HG03045 (cell line): ENCODE measurements around the gene ADARB2.
"Not testable (repeated sequence)": the region's sequence is repeated elsewhere in the genome, so short reads cannot be mapped to it uniquely, and the experiment has no call there.

Experiments used
- ATAC-seq: cut with Tn5 transposase; IDR thresholded peaks from one replicate; pipeline ENCODE4 v1.9.1; 2021; ENCODE audit warnings: mild to moderate bottlenecking, moderate library complexity; ENCODE audit not compliant: unreplicated experiment

Gene ADARB2

GRCh38 chr10:1402016-1402770 is 335.1 kb downstream of the ADARB2 start:
- no peak for ATAC-seq

DNA sequence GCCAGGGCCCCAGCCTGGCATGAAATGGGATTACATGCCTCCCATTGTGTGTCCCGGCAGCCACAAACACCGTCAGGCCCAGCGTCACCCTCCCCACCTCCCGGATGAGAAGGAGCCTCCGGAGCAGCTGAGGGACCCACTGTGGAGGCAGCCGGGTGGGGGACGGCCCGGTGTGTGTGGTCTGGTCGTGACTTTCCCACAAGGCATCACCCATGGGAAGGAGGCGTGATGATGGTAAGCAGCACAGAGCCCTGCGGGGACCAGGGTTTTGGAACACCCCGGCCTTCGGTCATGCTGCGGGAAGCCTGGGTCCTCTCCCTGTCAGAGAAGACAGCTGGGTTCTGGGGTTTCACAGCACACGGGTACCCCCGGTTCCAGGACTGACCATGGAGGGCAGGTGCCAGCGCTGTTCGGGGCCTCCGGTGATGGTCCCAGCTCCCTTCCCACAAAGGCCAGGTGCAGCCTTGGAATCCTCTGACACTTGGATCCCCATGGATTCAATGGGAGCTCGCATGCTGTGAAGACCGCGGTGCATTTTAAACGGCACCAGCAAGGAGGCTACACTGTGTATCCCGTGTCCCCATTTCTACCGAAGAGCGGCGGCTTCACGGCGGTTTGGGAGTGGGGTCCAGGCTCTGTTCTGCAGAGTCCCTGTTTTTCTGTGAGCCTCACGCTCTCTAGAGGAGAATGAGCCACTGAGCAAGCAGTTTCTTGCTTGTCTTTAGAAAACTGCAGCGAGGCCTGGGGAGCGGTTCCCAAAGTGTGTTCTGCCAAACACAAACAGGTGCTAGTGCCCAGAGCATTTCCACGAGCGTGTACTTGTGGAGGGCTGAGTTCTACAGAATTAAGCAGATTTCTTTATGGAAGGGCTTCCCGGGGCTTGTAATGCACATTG is 336.0 kb downstream of the ADARB2 start:
- ATAC-seq, result no peak

DNA sequence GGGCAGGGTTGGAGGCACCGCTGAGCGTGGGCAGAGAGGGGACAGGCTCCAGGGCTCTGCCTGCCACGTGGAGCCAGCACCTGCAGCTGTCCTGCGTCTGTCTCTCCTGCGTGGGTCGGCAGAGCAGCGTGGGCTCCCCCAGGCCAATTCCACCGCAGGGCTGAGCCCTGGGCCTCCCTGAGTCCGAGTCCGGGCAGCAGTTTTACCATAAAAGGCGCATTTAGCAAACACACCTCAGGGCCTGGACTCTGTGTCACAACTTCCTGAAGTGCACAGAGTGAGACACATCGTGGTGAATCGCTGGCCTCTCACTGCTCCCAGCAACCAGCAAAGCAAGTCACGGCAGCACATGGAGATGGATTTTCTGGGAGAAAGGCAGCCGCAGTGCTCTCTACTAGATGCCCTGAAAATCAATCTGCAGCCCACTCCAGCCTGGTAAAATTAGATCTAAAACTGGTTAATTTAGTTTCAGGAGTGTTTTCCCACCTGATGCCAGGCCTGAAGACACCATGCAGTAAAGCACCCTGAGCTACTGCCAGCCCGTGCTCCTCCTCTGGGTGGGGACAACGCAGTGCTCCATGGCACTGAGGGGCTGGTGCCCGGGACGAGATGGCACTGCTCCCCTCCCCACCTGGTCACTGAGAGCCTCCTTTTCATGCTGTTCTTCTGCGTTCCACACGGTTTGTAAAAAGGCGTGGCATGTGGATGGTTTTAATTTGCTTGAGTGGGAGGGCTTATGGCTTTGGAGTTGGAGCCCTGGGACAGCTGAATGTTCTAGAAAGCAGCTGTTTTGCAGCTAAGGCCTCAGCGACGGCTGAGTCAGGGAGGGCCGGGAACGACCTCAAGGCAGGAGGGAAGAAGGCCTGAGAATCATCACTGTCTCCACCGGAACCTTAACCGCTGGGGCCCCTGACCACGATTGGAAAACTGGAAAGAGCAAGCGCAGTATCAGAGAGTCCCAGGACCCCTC is 336.9 kb downstream of the ADARB2 start:
- no peak for ATAC-seq

GRCh38 chr10:1399431-1400100 is 337.8 kb downstream of the ADARB2 start:
- no peak for ATAC-seq

DNA sequence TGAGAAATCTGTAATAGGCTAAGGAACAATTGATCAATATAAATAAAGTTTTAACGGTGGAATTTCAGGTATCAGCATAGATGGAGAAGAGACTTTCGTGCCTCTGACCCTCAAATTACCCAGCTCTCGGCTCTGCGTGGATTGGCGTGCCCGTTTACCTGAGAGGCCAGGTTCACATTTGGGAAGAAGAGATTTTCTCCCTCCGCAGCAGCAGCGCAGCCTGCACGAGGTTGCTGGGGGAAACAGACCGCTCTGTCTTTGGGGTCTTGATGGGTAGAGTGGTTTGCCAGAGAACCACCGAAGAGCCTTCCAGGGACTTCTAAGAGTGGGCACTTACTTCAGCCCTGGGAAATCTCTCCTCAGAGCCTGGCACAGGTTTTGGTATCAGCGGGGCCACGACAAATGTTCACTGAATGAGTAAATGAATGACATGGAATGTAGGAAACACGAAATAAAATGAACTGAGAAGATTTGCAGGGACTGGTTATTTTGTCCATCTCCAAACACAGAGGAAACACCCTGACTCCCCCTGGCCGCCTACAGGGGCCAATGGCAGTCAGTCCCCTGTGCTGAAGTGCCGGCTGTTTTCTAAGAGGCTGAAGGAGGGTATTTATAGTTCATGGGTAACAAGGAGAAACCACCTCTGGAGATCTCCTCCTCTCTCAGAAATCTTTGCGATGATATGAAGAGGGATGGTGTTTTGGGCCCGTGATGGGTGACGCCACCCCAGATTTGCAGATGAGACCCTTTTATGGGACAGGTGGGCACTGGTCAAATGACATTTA is 338.5 kb downstream of the ADARB2 start:
- no peak for ATAC-seq

DNA sequence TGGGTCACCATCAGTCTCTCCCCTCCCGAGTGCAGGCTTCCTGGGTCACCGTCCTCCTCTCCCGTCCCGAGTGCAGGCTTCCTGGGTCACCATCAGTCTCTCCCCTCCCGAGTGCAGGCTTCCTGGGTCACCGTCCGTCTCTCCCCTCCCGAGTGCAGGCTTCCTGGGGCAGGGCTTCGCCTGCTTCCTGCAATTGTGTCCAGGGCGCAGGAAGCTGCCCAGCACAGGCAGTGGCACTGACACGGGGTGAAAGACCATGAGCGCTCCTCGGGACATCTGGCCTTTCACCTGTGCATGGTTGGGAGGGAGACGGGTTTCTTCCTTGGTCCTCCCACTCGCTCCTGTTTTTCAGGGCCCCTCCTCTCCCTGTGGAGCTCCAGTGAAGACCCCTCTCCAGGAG is 339.2 kb downstream of the ADARB2 start:
- not testable (repeated sequence) for ATAC-seq

DNA sequence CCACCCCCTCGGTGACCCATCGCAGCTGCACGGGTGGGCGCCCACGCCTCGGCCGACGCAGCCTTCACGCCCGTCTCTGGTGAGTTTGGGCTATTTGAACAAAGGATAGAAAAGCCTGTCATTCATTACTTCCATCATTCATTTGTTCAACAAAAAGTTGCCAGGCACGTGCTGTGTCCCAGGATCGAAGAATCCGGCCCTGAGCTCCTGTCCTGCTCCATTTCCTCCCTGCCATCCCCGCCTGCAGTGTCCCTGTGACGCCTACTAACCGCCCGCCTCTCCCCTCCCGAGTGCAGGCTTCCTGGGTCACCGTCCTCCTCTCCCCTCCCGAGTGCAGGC is 341.1 kb downstream of the ADARB2 start:
- ATAC-seq, result no peak

- no peak for ATAC-seq
Measured at GRCh38 chr10:1395481-1396296, 341.6 kb downstream of the ADARB2 start.

DNA sequence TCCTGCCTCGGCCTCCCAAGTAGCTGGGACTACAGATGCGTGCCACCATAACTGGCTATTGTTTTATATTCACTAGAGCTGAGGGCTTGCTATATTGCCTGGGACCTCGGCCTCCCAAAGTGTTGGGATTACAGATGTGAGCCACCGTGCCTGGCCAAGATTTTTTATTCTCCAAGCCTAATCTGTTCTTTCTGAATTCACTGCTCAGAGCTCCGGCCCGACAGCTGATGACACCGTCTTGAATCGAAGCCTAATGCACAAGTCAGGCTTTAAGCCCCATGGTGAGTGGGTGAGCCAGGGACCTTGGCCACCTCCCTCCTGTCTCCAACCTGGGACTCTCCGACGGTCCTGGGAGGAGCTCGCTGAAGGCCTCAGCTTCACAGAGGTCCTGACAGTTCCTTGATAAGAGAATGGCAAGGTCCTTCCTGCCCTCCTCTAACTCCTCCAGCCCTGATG is 342.3 kb downstream of the ADARB2 start:
- no peak for ATAC-seq

DNA sequence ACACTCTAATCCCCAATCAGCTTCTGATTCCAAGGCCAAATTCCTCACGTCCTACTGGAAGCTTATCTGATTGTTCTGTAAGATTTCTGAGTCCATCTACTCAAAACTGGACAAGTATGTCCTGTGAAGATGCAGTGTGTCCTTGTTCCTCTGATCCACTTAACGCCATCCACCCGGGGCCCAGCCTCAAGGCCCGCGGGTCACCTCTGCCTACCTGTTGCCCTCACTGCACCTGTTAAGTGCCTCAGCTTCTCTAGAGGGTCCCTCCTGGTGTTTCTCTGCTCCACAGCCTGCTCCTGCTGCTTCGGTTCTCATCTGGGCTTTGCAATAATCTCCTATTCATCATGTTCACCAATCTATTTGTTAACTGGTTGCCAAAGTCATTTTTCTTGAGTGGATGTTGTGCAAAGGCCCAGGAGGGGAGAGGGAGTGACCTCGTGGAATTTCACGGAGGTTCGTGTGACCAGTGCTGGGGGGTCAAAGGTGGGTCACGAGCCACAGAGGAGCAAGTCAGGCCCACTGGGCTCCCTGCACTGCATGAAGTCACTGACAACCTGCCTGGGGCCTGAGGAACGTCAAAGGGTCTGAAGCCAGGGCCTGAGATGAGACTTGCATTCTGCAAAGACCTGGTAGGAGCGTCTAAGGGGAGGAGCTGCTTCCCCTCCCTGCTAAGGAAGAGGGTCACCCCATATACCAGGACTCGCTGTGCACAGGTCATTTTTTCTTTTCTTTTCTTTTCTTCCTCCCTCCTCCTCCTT is 343.0 kb downstream of the ADARB2 start:
- no peak for ATAC-seq

- no peak for ATAC-seq
Measured at GRCh38 chr10:1393481-1393880, 343.8 kb downstream of the ADARB2 start.

- no peak for ATAC-seq
Measured at GRCh38 chr10:1392127-1392526, 345.2 kb downstream of the ADARB2 start.

DNA sequence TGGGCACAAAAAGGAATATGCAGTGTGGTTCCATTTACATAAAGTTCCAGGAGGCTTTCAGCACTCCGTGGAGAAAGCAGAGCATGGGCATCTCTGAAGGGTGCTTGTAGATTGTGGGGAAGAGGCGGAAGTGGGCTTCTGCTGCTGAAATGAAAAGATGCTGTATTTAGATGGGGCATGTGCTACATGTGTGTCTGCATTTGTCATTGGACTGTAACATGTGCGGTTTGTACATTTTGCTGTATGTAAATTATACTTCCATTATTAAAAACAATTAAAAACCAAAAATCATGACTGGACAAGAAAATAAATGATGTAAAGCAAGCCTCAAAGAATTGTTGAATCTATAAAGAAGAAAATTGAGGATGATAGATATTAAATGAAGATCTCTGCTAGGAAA is 347.1 kb downstream of the ADARB2 start:
- no peak for ATAC-seq

DNA sequence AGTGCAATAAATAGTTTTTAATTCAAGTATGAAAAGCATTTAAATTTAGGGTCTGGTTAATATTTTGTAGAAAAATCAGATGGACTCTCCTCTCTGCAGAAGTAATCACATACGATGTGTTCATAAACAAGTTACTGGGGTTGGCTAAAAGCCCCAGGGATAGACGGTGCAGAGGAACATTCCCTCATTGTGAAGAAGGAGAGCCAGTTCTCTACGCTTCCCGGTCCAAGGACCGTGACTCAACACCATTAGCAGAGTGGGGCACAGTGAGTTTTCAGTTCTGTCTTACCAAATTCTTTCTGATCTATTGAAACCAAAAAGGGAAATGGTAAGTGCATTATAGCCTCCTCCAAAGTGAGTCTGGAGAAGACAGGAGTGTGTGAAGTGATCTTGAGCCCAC is 353.3 kb downstream of the ADARB2 start:
- no peak for ATAC-seq

GRCh38 chr10:1382711-1383110 is 354.6 kb downstream of the ADARB2 start:
- ATAC-seq, result no peak

DNA sequence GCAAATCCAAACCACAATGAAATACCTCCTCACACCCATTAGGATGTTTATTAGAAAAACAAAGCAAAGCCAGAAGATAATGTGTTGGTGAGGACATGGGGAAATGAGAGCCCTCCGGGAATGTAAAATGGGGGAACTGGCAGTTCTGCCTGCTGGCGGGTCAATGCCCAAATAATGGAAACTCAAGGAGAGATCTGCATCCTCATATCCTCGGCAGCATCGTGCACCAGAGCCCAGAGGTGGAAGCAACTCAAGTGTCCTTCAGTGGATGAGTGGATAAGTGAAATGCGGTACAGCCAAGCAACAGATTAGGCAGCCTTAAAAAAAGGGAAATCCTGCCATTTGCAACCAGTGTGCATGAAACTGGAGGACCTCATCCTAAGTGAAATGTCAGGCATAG is 356.0 kb downstream of the ADARB2 start:
- no peak for ATAC-seq

- ATAC-seq, result no peak
Measured at GRCh38 chr10:1380088-1380671, 357.1 kb downstream of the ADARB2 start.

DNA sequence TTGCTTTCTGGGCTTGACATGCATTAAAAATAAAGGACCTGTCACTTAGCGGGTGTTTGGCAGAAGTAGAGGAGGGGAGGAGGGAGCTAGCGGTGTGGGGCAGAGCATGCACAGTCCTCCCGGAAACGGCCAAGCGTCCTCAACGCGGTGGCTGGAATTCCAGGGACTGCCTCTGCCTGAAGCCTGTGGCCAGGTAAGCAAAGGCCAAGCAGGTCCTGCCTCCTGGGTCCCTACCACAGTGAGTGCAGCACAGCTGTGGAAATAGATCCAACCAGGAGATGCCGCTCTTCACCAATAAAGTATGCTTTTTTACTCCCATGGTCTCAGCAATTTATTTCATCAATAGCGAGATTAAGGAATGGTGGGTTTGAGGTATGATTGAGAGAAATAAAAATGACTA is 357.7 kb downstream of the ADARB2 start:
- ATAC-seq, result no peak
